Activated CD8-positive, alpha-beta memory T cell treated with anti-CD3 and anti-CD28 coated beads, Interleukin-2, amount 50 U/mL, for 24 hours (primary cell): ENCODE data around the gene ZNF700.
"Not testable (repeated sequence)": the region's sequence is repeated elsewhere in the genome, so short reads cannot be mapped to it uniquely, and the experiment has no call there.

Experiments
- DNase-seq: peaks from one replicate; pipeline ENCODE4 v3.0.0-alpha.2; 2020; ENCODE audit errors: extremely low read depth

Gene ZNF700

DNA sequence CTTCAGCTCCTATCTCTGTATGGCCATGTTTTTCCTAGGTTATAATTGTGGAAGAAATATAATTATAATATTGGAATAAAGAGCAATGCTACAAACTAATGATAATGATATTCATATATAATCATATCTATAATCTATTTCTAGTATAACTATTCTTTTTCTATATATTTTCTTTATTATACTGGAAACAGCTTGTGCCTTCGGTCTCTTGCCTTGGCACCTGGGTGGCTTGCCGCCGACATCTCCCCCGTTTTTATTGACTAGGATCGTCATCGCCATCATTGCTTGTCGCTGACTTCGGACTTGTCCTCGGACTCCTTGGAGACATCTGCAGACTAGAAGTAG, 64.2 kb downstream of the ZNF700 start:
- no peak for DNase-seq

DNA sequence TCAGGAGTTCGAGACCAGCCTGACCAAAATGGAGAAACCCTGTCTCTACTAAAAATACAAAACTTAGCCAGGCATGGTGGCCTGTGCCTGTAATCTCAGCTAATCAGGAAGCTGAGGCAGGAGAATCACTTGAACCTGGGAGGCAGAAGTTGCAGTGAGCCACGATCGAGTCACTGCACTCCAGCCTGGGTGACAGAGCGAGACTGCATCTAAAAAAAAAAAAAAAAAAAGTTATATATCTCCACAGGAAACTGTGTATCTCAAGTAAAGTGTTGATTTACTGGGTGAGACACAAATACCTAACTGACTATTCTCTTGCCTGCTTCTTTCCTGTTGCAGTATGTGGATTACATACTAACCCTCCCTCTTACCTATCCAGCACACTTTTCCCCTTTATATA, 67.0 kb downstream of the ZNF700 start:
- DNase-seq, result not testable (repeated sequence)

- no peak for DNase-seq
Observed at GRCh38 chr19:11995174-11995573, 70.3 kb downstream of the ZNF700 start.
